ENCODE results near the gene EPB41L4A.

The EPB41L4A gene

GRCh38 chr5:112279082-112279481, 140.0 kb downstream of the EPB41L4A start:
- no peak for DNase-seq (ENCODE audit: low read depth in 1 of 2, low spot score in 1 of 2)
- TF ChIP-seq JUND (IDR thresholded peaks at IDR 0.05; ENCODE audit: low read depth), result no peak
- in situ Hi-C loops (cut with HindIII; ENCODE audit: low pct_unique_long_range_greater_than_20kb, low sequenced_read_pairs), result no loop called here

- TF ChIP-seq JUND (IDR thresholded peaks at IDR 0.05; ENCODE audit: low read depth), result no peak
- in situ Hi-C loops (cut with HindIII; ENCODE audit: low pct_unique_long_range_greater_than_20kb, low sequenced_read_pairs), result no loop called here
- DNase-seq (ENCODE audit: low read depth in 1 of 2, low spot score in 1 of 2), result no peak
Measured at GRCh38 chr5:112276991-112277390, 142.1 kb downstream of the EPB41L4A start.

- TF ChIP-seq JUND (IDR thresholded peaks at IDR 0.05; ENCODE audit: low read depth), result no peak
- in situ Hi-C loops (cut with HindIII; ENCODE audit: low pct_unique_long_range_greater_than_20kb, low sequenced_read_pairs), result no loop called here
- no peak for DNase-seq (ENCODE audit: low read depth in 1 of 2, low spot score in 1 of 2)
Measured at GRCh38 chr5:112275671-112276070, 143.4 kb downstream of the EPB41L4A start.

GRCh38 chr5:112270299-112271293, 148.5 kb downstream of the EPB41L4A start:
- DNase-seq (ENCODE audit: low read depth in 1 of 2, low spot score in 1 of 2), result no peak
- TF ChIP-seq JUND (IDR thresholded peaks at IDR 0.05; ENCODE audit: low read depth), result no peak
- in situ Hi-C loops (cut with HindIII; ENCODE audit: low pct_unique_long_range_greater_than_20kb, low sequenced_read_pairs), result no loop called here

GRCh38 chr5:112267231-112267630, 151.8 kb downstream of the EPB41L4A start:
- TF ChIP-seq JUND (IDR thresholded peaks at IDR 0.05; ENCODE audit: low read depth), result no peak
- in situ Hi-C loops (cut with HindIII; ENCODE audit: low pct_unique_long_range_greater_than_20kb, low sequenced_read_pairs), result no loop called here
- no peak for DNase-seq (ENCODE audit: low read depth in 1 of 2, low spot score in 1 of 2)

DNA sequence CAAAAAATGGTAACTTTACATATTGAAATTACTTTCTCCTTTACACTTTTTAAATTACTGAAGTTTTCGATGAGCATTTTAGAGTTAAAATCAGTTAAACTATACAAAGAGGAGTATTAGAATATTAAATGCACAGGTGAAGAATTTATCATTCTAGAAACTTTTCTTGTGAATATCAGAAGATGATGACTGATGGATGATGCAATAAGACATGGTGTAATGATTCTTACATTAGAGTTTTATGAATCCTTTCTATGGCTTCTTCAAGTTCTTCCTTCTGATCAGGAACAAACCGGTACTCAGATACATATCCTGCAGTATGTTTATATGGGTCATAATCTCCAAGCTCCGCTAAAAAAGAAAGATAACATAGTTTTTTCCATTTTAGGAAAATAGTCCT, 154.4 kb downstream of the EPB41L4A start:
- TF ChIP-seq JUND (IDR thresholded peaks at IDR 0.05; ENCODE audit: low read depth), result no peak
- in situ Hi-C loops (cut with HindIII; ENCODE audit: low pct_unique_long_range_greater_than_20kb, low sequenced_read_pairs), result no loop called here
- no peak for DNase-seq (ENCODE audit: low read depth in 1 of 2, low spot score in 1 of 2)

DNA sequence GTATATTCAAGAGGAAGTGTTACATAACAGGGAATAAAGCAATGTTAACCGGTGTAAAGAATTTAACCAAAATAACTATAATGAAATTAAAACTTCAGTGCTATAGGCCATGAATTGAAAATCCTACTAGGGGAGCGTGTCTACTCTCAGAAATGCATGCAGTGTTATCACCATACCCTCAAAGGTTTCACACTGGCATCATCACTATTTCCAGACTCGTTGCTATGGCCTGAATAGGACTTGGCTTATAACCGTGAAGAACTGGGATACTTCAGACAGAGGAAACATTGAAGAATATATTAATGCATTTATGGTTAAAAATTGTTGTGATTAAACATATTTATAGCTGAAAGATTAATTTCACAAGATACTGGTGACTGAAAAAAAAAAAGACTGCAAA, 154.9 kb downstream of the EPB41L4A start:
- DNase-seq (ENCODE audit: low read depth in 1 of 2, low spot score in 1 of 2), result no peak
- in situ Hi-C loops (cut with HindIII; ENCODE audit: low pct_unique_long_range_greater_than_20kb, low sequenced_read_pairs), result no loop called here
- TF ChIP-seq JUND (IDR thresholded peaks at IDR 0.05; ENCODE audit: low read depth), result no peak

DNA sequence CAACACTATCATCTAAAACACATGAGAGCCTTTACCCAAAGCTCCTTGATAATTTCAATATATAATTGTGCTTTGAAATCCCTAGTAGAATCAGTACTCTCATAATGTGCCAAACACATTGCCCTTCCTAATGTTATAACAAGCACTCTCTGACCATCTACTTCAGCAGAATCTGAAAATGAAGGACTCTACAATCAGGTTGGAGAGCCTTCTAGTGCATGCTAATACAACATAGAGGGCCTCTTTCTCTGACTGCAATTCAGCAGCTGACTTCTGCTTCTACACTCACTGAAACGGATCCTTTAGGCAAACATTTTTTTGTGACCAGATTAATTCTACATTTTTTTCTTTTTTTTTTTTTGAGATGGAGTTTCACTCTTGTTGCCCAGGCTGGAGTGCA, 155.6 kb downstream of the EPB41L4A start:
- no peak for TF ChIP-seq JUND (IDR thresholded peaks at IDR 0.05; ENCODE audit: low read depth)
- in situ Hi-C loops (cut with HindIII; ENCODE audit: low pct_unique_long_range_greater_than_20kb, low sequenced_read_pairs), result no loop called here
- DNase-seq (ENCODE audit: low read depth in 1 of 2, low spot score in 1 of 2), result no peak

GRCh38 chr5:112258571-112258970, 160.5 kb downstream of the EPB41L4A start:
- no peak for DNase-seq (ENCODE audit: low read depth in 1 of 2, low spot score in 1 of 2)
- TF ChIP-seq JUND (IDR thresholded peaks at IDR 0.05; ENCODE audit: low read depth), result no peak
- in situ Hi-C loops (cut with HindIII; ENCODE audit: low pct_unique_long_range_greater_than_20kb, low sequenced_read_pairs), result no loop called here

DNA sequence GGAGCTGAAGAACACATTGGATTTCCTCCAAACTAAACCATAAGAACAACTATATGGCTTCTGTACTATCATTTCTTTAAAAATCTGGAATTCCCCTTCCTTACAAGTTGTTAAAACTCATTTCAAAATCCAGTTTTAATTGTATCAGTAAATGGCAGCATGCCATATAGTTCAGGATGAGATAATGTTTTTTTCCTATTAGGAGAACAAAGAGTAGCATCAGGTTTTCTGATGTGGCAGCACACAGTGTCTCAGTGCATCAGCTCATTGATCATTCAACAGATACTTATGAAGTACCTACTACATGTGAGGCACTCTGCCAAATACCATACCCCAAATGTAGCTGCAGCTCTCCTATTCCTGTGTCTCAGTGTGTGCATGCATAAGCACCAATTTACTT, 161.1 kb downstream of the EPB41L4A start:
- no peak for DNase-seq (ENCODE audit: low read depth in 1 of 2, low spot score in 1 of 2)
- in situ Hi-C loops (cut with HindIII; ENCODE audit: low pct_unique_long_range_greater_than_20kb, low sequenced_read_pairs), result no loop called here
- no peak for TF ChIP-seq JUND (IDR thresholded peaks at IDR 0.05; ENCODE audit: low read depth)

GRCh38 chr5:112257005-112257404, 162.1 kb downstream of the EPB41L4A start:
- DNase-seq (ENCODE audit: low read depth in 1 of 2, low spot score in 1 of 2), result no peak
- no peak for TF ChIP-seq JUND (IDR thresholded peaks at IDR 0.05; ENCODE audit: low read depth)
- in situ Hi-C loops (cut with HindIII; ENCODE audit: low pct_unique_long_range_greater_than_20kb, low sequenced_read_pairs), result no loop called here

GRCh38 chr5:112254303-112254702, 164.8 kb downstream of the EPB41L4A start:
- no peak for TF ChIP-seq JUND (IDR thresholded peaks at IDR 0.05; ENCODE audit: low read depth)
- in situ Hi-C loops (cut with HindIII; ENCODE audit: low pct_unique_long_range_greater_than_20kb, low sequenced_read_pairs), result no loop called here
- no peak for DNase-seq (ENCODE audit: low read depth in 1 of 2, low spot score in 1 of 2)

GRCh38 chr5:112253478-112254250, 165.4 kb downstream of the EPB41L4A start:
- in situ Hi-C loops (cut with HindIII; ENCODE audit: low pct_unique_long_range_greater_than_20kb, low sequenced_read_pairs), result no loop called here
- DNase-seq (ENCODE audit: low read depth in 1 of 2, low spot score in 1 of 2), result no peak
- TF ChIP-seq JUND (IDR thresholded peaks at IDR 0.05; ENCODE audit: low read depth), result no peak
